Measurements from ENCODE around the gene PACRG.
A peak's percentile ranks its signal among the peaks of the same experiment; 100 is the strongest.

Gene PACRG

DNA sequence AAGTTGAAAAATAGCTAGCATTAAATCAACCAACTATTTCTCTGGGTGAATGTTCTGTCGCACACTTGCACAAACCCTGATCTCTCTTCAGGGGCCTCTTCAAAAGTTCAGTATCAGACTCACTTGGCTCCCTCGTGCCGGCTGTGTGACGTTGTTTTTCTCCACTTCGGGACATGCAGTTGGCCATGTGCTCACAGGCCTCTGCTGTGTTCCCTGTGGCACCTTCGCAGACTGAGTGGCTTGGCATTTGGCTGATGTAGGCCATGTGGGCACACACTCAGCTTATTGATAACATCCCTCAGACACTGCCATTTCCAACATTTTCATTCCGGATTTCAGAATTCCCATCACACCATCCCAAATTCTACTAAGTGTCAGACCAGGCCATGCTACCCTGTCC lies 49.3 kb downstream of the PACRG start:
- DNase-seq (ENCODE audit: low spot score) (no peak), FAIRE-seq (no peak)

DNA sequence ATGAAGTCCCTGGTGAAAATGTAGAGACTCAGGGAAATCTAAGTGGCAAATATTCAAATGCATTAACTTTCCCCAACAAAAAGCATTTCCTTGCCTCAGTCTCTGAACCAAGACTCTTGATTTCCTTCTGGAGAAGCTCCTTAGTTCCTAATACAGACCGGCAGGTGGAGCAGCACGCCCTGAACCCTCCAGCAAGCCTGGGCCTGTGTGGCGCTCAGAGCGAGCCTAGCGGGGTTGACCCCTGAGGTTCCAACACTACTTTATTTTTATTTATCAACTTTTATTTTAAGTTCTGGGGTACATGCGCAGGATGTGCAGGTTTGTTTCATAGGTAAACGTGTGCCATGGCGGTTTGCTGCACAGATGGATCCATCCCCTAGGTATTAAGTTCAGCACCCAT lies 50.8 kb downstream of the PACRG start:
- FAIRE-seq = no peak
- no peak for DNase-seq (ENCODE audit: low spot score)

DNA sequence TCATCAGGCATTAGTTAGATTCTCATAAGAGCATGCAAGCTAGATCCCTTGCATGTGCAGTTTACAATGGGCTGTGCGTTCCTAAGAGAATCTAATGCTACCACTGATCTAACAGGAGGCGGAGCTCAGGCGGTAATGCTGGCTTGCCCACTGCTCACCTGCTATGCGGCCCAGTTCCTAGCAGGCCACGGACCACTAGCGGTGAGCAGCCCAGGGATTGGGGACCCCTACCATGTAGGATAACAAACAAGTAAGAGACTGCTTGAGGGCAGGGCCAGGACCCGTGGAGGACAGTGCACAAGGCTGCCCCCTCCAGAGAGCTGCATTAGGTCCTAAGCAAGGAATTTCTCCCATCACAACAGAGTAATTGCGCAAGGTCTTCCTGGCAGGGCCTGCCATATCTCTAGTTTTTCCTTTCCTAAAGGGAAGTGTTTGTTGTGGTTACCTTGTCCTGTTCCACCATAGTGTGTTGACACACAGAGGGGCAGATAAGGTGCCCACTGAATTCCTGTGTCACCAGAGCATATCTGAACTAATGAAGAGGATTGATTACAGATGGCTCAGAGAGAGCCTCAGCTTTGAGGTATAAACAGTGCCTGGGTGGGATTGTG lies 58.0 kb downstream of the PACRG start:
- DNase-seq (ENCODE audit: low spot score) (no peak), FAIRE-seq (no peak)

DNA sequence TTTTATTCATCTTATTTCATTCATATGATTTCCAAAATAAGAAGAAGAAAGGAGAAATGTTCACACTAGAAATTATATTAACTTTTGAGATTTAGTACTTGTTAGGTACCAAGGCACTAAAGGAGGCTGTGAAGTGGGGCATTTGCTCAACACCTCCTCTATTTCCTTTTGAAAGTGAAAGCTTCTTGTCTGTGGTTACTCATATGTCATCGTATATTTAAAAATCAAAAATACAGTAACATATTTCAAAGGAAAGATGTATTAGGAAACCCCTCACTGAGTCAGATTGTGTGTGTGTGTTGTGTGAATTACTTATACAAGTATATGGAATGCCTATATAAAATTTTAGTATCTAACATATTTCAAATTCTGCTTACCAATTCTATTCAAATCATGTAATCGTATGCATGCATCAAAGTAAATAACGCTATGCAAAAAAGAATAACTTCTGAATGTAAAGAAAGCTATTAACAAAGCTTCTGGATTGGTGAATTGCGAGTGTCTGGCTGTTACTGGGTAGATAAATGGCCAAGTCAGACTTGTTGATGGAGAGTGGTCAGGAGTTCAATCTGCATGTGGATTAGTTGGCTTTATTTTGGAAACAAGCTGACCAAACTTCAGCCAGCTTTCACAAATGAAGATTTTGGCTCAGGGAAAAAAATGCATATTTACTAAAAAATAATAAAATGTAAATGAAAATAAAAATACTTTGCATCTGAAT lies 70.9 kb downstream of the PACRG start:
- DNase-seq (ENCODE audit: low spot score) (no peak), FAIRE-seq (no peak)

DNA sequence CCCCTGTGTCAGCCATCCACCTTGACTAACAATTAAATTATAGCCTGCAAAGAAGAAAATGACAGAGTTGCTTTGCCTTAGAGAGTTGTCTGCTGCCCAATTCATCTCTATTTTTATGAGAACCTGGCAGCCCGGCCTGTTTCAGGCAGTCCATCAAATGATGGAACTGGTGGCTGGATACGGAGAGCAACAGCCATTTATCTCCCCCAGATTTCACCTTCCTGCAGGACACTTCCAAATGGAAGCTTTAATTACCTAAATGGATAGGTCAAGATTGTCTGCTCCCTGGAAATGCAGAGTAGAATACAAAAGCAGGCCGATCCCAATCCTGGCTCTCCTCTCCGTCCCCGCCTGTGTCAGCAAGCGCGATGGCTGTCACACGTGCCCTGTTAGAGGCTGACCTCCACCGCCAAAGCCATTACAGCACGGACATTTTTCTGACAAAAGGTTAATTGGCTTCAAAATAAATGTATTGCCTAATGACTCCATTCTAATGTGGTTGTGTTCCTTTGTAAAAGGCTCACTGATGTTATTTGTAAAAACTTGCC lies 86.7 kb downstream of the PACRG start:
- FAIRE-seq = no peak
- no peak for DNase-seq (ENCODE audit: low spot score)

DNA sequence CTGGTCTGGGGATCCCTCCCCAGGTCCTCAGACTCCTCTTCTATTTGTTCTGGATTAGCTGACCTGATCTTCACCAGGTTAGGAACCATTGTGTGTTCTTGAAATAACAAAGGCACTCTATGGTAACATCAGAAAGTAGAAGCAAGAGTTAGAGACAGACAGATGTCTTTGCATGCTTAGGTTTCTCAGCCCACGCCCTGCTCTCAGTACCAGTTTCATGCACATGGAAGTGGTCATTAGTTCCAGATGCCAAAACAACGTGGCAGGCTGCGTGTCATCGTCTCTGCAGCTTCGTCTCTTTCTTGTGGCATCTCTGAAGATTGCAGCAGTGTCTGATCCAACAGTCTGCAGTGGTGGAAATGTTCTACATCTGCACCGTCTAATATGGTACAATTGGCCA lies 89.4 kb downstream of the PACRG start:
- DNase-seq (ENCODE audit: low spot score) (no peak), FAIRE-seq (no peak)

GRCh38 chr6:162819284-162819683 lies 91.5 kb downstream of the PACRG start:
- DNase-seq (ENCODE audit: low spot score) = no peak
- no peak for FAIRE-seq

DNA sequence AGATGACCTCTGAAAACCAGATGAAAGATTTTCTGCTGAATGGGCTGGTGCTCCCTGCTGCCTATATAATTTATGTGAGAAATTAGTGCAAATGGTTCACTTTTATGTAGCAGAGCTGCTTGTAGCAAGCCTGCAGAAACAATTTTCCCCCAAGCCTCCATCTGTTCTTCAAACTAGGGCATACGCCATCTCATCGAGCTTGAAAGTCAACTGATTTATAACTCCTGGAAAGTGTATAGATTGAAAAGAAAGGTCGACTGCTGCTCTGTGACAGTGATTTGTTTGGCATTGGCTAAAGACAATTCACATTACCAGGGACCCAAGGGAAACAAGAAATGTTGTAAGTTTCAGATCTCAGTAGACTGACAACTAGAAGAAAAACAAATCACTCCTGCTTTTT lies 93.3 kb downstream of the PACRG start:
- DNase-seq (ENCODE audit: low spot score) = no peak
- no peak for FAIRE-seq

DNA sequence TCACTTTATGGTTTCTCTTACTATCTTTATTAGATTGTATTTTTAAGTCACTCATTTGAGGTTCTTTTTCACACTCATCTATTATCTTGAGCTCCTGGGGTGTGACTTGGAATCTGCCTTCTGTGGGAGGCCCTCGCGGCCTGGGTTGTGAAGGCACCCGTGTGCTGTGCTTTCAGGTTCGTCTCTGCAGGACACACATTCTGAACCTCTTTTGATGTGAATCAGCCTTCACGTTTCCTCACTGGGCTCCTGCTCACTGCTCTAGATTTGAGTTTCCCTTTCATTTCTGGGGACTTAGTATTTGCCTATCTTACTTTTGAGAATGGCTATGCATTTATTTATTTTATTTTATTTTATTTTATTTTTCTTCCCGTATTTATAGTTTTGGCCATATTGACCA lies 97.8 kb downstream of the PACRG start:
- FAIRE-seq = no peak
- DNase-seq (ENCODE audit: low spot score) = no peak

- DNase-seq (ENCODE audit: low spot score) (no peak), FAIRE-seq (no peak)
Measured at GRCh38 chr6:162829013-162829742, 101.4 kb downstream of the PACRG start.

GRCh38 chr6:162833776-162834175 lies 106.0 kb downstream of the PACRG start:
- FAIRE-seq (no peak), DNase-seq (ENCODE audit: low spot score) (no peak)

DNA sequence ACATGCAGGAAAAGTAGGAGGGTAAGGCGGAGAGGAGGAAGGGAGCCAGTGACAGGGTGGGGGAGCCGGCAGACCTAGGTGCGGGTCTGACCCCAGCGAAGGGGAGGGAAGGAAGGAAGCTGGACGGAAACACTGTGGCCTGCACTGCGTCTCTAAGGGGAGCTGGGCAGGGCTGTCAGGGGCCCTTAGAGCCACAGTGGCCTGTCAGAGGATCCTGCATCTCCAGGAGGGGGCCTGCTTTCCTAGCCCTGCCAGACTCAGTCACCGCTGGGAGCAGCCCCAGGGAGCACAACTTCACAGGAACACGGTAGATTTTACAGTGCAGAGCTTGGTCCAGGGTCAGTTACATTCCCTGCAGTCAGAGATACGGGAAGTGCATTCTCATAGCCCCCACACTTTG lies 118.2 kb downstream of the PACRG start:
- no peak for DNase-seq (ENCODE audit: low spot score)
- no peak for FAIRE-seq

DNA sequence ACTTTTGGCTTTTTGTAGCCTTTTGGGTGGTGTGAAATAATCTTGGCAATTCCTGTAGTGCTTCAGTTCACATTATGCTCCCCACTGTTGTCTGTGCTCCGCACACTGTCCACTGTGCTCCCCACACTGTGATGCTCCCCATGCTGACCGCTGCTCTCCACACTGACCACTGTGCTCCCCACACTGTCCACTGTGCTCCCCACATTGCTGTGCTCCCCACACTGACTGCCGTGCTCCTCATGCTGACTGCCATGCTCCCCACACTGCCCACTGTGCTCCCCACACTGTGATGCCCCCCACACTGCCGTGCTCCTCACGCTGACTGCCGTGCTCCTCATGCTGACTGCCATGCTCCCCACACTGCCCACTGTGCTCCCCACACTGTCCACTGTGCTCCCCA lies 118.9 kb downstream of the PACRG start:
- FAIRE-seq = peak; percentile 67

DNA sequence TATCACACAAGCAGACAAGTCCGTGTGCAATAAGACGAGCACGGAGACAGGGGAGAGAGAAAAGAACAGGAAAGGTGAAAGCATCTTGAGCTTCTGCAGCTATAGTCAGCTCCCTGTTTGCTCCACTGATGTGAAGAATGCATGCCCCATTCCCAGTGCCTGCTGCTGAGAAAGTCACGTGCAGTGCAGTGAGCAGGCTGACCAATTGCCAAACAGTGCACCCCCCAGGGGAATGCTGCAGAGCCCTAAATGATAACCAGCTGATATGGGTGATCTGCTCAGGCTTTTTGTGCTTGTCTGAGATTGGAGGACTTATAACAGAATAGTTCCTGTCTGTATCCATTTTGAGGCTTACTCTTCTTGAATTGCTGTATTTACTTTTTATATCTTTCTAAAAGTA lies 121.5 kb downstream of the PACRG start:
- DNase-seq (ENCODE audit: low spot score) (no peak), FAIRE-seq (no peak)

More for the DNA sequence above, 118.9 kb downstream of the PACRG start:
- no peak for DNase-seq (ENCODE audit: low spot score)

DNA sequence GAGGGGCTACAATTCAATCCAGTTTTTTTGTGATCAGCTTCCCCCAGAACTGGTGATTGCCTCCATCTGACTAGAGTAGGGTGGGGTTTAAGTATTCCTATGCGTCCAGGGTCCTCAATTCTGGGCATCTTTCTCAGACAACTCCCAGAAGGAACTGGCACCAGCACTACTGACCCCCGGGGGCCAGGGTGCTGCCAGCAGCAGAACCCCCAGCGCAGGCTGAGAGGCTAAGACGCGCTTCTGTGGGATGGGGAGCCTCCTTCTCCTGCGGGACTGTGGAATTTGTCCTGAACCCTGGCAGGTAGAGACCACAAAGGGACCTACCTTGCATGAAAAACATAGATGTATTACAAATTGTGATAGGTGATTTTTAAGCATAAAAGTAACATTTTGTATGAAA lies 124.4 kb downstream of the PACRG start:
- DNase-seq (ENCODE audit: low spot score) = no peak
- FAIRE-seq = no peak

GRCh38 chr6:162852840-162853577 lies 125.2 kb downstream of the PACRG start:
- FAIRE-seq (no peak), DNase-seq (ENCODE audit: low spot score) (no peak)

DNA sequence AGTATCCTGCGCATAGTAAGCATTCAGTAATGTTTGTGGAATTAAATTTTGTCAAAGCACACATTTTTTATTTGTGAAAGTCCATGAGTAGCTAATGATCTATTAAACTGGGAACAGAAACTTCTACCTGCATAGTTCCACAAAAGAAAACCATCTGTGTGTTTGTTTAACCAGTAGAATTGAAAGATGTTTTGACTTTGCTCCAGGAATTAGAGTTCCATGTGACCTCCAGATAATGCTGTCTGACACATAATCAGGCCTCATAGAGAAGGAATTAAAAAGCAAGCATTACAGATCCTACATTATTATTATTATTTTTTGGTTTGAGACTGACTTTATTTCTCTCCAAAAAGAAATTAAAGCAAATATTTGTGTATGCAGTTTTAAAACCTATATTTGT lies 126.5 kb downstream of the PACRG start:
- no peak for DNase-seq (ENCODE audit: low spot score)

GRCh38 chr6:162854734-162855191 lies 127.0 kb downstream of the PACRG start:
- no peak for DNase-seq (ENCODE audit: low spot score)
- no peak for FAIRE-seq

More for the DNA sequence above, 126.5 kb downstream of the PACRG start:
- FAIRE-seq = no peak

- DNase-seq (ENCODE audit: low spot score) (peak; percentile 71), FAIRE-seq (no peak)
Measured at GRCh38 chr6:162856885-162857284, 129.1 kb downstream of the PACRG start.

- DNase-seq (ENCODE audit: low spot score) (no peak), FAIRE-seq (no peak)
Measured at GRCh38 chr6:162857326-162857725, 129.6 kb downstream of the PACRG start.

GRCh38 chr6:162862462-162862861 lies 134.7 kb downstream of the PACRG start:
- no peak for DNase-seq (ENCODE audit: low spot score)
- no peak for FAIRE-seq

GRCh38 chr6:162862941-162863340 lies 135.2 kb downstream of the PACRG start:
- DNase-seq (ENCODE audit: low spot score) (no peak), FAIRE-seq (no peak)

All from urothelium cell line (cell line).